NCI-H2107 treated with DMSO at 0.1 percent for 48 hours (cell line): ENCODE data around the gene KRT5.

Experiments
- DNase-seq: peaks from one replicate; lab custom pipeline; 2025; ENCODE audit not compliant: unreplicated experiment; lab: John Stamatoyannopoulos, UW

The KRT5 gene

DNA sequence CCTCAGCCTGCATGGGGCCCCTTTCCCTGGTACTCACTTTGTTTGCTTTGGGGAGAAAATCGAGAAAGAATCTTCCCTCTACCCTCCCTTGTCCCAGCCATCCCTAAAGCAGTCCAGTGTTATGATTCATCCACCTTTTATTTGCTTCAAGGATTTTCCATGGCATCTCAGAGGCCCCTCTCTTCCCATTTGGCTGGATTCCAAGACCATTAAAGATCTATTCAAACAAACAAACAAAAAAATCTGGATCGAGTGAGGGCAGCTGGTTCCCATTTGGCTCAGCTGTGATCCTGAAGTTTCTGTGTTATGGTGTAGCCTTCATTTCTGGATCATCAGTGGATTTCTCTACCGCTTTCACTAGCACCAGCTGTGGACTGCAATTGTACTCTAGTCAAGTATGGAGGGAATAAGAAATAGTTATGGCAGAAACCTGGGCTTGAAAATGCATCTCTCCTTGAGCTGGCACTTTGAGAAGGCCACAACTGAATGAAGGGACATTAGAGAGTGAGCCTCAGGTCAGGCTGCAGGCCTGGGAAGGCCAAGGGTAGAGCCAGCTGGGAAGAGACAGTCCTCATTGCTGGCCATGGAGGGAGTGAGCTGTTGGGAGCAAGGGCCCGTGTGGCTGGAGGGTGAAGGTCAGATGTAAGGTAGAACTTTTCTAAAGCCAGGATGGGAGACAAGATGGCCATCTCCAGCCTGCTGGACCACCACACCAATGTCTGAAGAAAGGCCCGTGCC lies 19.1 kb upstream of the KRT5 start:
- no peak for DNase-seq

DNA sequence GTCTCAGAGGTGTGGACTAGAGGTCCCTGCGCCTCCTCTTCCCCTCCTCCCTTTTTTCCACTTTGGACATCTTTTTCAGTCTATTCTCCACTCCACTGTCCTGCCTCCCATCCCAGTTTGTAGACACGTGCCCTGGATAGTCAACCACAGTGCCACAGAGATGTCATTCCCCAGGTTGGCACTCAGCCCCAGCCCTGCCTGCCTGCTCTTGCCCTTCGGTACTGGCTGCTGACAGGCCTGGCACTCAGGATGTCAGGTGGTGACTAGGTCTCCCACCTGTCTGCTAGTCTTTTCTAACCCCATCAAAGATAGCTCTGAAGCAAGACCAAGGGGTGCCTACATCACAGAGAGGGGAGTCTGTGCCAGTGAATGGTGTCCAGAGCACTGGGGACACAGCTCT lies 16.9 kb upstream of the KRT5 start:
- no peak for DNase-seq

DNA sequence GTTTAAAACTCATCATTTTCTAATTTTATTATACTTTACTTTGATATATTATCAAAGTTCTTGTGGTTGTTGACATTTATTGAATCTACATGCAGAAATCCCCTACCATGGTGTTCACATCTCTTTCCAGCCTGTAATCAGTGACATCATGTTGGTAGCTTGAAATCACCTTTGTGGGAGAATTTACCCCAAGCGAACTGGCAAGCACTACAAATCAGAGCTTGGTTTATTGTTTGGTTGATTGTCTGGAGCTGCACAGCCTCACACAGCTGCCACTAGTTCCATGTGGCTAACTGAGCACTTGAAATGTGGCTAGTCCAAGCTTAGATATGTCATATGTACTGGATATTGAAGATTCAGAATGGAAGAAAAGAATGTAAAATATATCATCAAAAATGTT lies 15.4 kb upstream of the KRT5 start:
- no peak for DNase-seq

DNA sequence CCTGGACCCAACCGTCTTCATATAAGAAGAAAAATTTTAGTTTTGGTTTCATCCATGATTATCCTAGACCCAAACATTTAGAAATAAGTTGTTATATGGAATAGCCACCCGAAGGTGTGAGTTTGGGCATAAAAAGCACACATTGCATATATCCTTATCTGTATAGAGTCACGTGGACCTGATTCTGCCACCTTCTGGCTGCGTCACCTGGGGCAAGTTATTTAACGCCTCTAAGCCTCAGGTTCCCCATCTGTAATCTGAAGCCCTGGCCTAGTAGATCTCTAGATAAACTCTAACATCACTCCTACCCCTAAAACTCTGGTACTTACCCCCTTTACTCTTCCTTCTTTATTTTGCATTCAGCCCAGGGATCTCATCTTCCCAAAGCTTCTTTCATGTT lies 14.3 kb upstream of the KRT5 start:
- no peak for DNase-seq

DNA sequence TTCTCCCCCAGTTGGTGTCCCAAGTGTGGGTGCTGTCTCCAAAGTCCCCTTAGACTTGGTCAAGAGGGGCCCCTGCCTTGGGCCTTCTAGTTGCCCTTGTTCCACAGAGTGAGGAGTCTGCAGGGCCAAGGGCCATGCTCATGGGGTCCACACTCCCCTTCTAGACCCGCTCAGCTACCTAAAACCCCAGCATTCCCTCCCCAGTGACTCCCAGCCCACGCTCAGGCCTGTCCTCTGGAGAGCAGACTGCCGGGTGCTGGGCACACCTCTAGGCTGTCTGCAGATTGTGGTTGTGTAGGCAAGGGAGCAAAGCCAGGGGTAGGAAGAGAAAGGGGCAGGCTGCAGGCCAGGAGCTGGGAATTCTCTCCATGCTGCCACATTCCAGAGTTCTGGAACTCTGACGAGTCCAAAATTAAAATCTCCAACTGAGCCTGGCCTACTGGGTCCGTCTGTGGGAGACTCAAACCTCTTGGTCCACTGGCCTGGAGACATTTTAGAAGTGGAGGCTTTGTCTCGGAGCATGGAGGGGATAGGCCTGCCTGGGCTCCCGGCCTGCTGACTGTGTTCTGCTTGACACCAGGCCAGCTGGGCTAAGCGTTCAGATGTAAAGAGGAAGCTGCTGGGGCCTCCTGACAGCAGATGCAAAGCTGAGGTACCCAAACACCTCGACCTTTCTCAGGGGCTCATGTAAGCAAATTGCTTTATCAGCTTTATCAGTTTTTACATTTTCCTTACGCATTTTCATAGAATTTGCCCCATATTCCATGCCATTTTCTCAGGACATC lies 13.7 kb upstream of the KRT5 start:
- no peak for DNase-seq

- DNase-seq = no peak
Observed at GRCh38 chr12:52532636-52533035, 12.4 kb upstream of the KRT5 start.

DNA sequence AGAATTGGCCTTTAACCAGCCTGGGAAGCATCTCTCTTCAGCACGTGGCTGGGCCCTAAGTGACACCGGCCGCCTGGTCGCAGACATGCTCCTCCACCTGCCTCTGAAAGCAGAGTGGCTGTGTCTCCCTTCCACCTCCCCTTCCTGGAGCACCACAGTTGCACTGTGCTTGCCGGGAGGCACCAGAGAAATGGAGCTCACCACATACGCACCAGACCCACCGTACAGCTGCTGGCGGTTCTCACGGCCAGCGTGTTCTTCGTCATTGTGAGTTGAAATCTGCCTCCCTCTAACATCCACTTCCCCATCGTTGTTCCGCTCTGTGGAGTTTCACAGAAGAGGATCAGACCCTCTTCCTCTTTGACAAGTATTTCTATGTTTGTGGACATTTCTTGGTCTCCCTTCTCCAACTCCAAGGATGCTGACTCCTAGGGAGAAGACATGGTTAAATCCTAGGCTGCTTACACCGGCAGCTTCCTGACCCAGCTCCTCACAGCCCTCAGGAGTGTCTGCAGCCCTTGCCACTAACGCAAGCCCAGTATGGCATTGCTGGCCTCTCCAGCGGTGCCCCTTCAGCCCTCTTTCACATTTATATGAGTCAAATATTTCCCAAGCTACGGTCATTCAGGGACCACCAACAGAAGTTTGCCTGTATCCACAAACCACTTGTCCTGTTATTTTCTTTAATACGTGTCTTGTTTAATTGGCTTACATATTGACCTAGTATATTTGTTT lies 11.5 kb upstream of the KRT5 start:
- no peak for DNase-seq

- no peak for DNase-seq
Observed at GRCh38 chr12:52530905-52531304, 10.7 kb upstream of the KRT5 start.

DNA sequence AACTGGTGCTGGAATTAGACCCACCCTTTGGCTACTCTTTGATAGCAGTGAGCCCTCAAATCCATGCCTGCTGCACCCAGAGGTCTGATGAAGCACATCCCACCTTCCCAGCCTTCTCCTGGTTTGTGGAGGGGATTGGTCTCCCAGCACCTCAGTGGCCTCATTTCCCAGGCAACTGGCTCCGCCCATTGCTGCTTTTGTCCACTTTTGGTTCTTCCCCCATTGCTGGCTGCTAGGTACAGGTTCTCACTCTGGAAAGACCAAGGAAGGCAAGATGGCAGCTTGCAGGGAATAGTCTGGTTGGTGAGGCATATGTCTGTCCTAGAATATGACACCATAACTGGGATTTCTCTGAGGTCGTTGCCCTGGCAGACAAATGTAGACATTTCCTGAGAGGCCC lies 10.2 kb upstream of the KRT5 start:
- DNase-seq = no peak

DNA sequence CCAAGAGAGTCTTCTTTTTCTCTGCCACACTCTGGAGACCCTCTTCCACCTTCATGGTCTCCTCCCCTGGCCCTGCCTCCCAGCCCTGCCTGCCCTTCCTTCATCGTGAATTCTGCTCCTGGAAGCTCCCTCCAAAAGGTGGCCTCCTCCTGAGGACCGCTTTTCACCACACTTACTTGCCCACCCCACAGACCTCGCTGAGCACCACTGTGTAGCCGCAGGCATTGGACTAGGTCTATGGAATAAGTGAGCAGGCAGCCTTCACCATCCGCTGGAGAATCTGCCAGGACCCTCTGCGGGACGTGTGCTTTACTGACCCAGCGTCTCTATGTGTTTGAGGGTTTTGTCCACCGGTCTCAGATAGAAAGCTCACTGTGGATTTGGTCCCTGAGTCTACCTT lies 9.7 kb upstream of the KRT5 start:
- DNase-seq = no peak

DNA sequence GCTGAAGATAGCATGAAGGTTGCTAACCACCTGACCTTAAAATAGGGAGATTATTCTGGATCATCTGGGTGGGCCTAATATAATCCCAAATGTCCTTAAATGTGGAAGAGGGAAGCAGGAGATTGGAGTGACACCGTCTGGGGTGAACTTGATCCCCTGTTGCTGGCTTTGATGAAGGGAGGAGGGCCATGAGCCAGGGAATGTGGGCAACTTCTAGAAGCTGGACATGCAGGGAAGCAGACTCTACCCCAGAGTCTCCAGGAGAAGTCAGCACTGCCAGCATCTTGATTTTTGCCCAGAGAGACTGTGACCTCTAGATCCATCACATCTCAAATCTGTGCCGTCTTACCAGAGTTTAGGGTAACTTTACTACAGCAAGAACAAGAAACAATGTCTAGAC lies 9.2 kb upstream of the KRT5 start:
- DNase-seq = no peak

DNA sequence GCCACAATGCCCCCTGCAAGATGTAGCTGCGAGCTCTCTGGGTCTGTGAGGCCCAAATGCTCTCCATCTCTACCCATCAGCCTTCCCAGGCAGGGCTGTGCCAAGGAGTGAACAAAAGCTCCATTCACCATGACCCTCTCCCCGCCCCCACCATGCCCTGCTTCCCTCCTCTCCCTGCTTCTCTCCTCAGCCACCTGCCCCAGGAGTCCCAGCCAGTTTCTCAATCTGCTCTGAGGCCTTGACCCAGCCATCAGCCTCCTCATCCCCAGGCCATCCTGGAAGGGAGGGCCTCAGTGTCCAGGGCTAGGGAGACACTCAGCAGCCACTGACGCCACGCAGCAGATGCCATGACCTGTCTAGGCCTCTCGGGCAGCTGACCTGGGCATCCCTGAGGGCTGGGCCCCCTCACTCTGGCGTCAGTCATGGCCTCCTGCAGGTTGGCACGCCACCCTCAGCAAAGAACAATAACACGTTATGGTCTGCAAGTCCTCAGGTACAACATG lies 8.5 kb upstream of the KRT5 start:
- DNase-seq = no peak

DNA sequence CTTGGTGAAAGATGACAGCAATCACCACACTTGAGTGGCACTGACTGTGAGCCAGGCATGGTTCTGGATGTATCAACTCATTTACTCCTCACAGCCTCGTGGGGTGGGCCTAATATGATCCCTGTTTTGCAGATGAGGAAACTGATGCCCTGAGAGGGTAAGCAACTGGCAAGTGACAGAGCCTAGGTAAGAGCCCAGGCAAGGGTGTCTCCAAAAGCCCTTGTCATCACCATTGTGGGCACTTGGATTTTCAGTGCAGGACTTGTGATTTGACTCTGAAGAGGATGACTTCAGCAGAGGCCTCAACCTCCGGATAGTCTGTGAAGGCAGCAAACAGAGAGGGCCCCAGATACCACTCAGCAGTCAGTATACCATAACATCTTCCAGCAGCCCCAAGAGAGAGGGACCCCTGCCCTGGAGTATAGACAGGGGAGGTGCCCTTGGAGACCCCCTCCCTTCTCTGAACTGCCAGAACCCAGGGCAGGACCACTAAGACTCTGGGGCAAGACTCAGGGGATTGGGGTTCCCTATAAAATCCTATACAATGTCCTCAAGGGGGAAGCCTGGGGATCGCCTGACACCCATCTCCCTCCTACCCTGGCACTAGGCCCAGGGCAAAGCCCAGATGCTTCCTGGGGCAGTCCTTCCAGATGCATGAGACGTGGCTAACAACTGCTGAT lies 7.1 kb upstream of the KRT5 start:
- DNase-seq = no peak

GRCh38 chr12:52526511-52526951 lies 6.3 kb upstream of the KRT5 start:
- no peak for DNase-seq

DNA sequence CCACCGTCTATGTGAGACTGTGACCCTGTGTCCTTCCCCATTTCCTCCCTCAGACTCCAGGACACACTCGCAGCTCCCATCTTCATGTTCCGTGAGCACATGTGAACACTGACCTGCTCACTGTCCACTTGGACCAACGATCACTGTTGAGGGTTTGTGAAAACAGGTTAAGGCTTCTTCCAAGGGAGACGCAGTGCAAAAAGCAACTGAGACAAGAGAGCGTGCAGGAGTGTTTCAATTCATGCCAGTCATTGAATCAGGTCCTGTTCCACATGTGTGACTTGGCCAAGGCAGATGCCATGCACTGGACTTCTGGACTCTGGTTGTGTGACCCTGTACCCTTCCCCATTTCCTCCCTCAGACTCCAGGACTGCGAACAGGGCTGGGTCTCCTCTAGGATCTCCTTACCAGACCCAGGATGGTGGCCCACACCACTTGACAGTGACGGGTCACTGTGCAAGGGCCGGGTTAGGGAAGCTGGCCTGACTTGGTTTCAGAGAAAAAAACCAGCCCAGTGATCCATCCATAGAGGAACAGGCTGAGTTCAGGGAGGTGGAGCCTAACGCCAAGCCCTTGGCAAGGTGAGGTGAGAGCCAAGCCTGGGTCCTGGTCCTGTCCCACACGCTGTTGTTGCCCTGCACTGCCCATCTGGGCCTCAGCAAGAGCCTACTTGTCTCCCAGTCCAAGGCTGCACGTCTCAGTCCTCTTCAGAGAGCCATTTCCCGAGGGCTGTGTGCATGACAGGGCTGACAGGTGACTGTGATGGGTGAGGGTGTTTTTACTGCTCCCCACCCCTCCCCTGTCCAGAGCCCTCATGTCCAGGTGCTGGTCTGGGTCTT lies 5.7 kb upstream of the KRT5 start:
- no peak for DNase-seq

GRCh38 chr12:52524898-52525591 lies 4.9 kb upstream of the KRT5 start:
- no peak for DNase-seq

- no peak for DNase-seq
Observed at GRCh38 chr12:52524241-52524897, 4.2 kb upstream of the KRT5 start.

- no peak for DNase-seq
Observed at GRCh38 chr12:52523824-52524223, 3.6 kb upstream of the KRT5 start.

- no peak for DNase-seq
Observed at GRCh38 chr12:52522346-52523011, 2.3 kb upstream of the KRT5 start.
